Right lobe of liver (tissue), 4 donors: ENCODE results near the gene KRTAP2-1.

ENCODE experiments used
- POLR2A ChIP-seq: fragments of 450-650 bp; IDR thresholded peaks from one replicate; pipeline ENCODE4 v1.6.1; 2017; ENCODE audit warnings: antibody characterized with exemption, mild to moderate bottlenecking
- TF ChIP-seq, protein P1 (sequence below), 4 donors: fragments of 200-600 bp in 3 of 4; fragments of 450-650 bp in 1 of 4; IDR thresholded peaks; one replicate each; pipeline versions ENCODE4 v1.5.1 to v1.8.0; 2016 to 2022; ENCODE audit warnings: antibody characterized with exemption in 4 of 4, mild to moderate bottlenecking in 2 of 4
- donor health status: DM: no; HTN: no; CAD: no.
- donor health status: DM: no; HTN: no; CAD: no.
- donor health status: DM: no; HTN: yes; CAD: no.

DNA sequence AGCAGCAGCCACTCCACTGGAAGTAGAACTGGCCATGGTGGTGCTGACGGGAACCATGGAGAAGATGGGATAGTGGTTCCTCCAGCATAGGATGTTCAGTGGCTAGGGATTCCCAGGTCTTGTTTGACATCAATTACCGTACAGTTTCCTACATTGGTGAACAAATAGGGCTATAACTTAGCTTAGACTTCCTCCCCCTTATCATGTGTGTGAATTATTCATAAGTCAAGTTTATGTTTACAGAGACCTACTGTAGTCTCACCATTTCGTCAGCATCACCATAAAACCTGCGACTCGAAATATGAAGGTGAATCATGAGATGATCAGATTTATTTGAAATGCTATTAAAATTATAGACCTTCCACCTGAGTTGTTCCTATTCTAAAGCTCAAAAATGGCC is 11.6 kb upstream of the KRTAP2-1 start:
- TF ChIP-seq, protein P1, sequence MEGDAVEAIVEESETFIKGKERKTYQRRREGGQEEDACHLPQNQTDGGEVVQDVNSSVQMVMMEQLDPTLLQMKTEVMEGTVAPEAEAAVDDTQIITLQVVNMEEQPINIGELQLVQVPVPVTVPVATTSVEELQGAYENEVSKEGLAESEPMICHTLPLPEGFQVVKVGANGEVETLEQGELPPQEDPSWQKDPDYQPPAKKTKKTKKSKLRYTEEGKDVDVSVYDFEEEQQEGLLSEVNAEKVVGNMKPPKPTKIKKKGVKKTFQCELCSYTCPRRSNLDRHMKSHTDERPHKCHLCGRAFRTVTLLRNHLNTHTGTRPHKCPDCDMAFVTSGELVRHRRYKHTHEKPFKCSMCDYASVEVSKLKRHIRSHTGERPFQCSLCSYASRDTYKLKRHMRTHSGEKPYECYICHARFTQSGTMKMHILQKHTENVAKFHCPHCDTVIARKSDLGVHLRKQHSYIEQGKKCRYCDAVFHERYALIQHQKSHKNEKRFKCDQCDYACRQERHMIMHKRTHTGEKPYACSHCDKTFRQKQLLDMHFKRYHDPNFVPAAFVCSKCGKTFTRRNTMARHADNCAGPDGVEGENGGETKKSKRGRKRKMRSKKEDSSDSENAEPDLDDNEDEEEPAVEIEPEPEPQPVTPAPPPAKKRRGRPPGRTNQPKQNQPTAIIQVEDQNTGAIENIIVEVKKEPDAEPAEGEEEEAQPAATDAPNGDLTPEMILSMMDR (IDR thresholded peaks at IDR 0.05), result no peak
- no peak for TF ChIP-seq POLR2A
